ENCODE results near the gene SESN1. TPM values are rescaled to one million over a fixed set of nuclear protein-coding genes. Genes with fewer than 3 reads are reported as not detected.
"Not testable (repeated sequence)": the region's sequence is repeated elsewhere in the genome, so short reads cannot be mapped to it uniquely, and the experiment has no call there.

The SESN1 gene
- total RNA-seq, 1 donor from 2014 or later = 23.6 TPM

- Mint-ChIP-seq H3K9me3 (ENCODE audit: unreplicated experiment) (no peaks in the 10 kb centered on the region), H3K36me3 (ENCODE audit: low read depth, unreplicated experiment) (peaks cover 20% of the 10 kb centered on the region), H3K27ac (ENCODE audit: unreplicated experiment) (no peak overlapping the region), H3K4me1 (ENCODE audit: unreplicated experiment) (no peaks in the 10 kb centered on the region), H3K4me3 (ENCODE audit: unreplicated experiment) (no peak overlapping the region), H3K27me3 (ENCODE audit: unreplicated experiment) (peaks cover 2% of the 10 kb centered on the region)
- TF ChIP-seq CTCF (IDR thresholded peaks at IDR 0.05; ENCODE audit: unreplicated experiment) = no peak
- DNase-seq (ENCODE audit: low spot score) = no peak
Observed at GRCh38 chr6:108988296-108988695, 106.3 kb downstream of the SESN1 start.

- no peak overlapping the region for H3K4me3 Mint-ChIP-seq (ENCODE audit: unreplicated experiment)
- H3K9me3 Mint-ChIP-seq (ENCODE audit: unreplicated experiment) = no peaks in the 10 kb centered on the region
- TF ChIP-seq CTCF (IDR thresholded peaks at IDR 0.05; ENCODE audit: unreplicated experiment) = no peak
- no peaks in the 10 kb centered on the region for H3K4me1 Mint-ChIP-seq (ENCODE audit: unreplicated experiment)
- peaks cover 2% of the 10 kb centered on the region for H3K27me3 Mint-ChIP-seq (ENCODE audit: unreplicated experiment)
- no peak overlapping the region for H3K27ac Mint-ChIP-seq (ENCODE audit: unreplicated experiment)
- no peak for DNase-seq (ENCODE audit: low spot score)
- H3K36me3 Mint-ChIP-seq (ENCODE audit: low read depth, unreplicated experiment) = peaks cover 20% of the 10 kb centered on the region
Observed at GRCh38 chr6:108987156-108987555, 107.5 kb downstream of the SESN1 start.

- peaks cover 2% of the 10 kb centered on the region for H3K27me3 Mint-ChIP-seq (ENCODE audit: unreplicated experiment)
- no peak overlapping the region for H3K27ac Mint-ChIP-seq (ENCODE audit: unreplicated experiment)
- no peak for TF ChIP-seq CTCF (IDR thresholded peaks at IDR 0.05; ENCODE audit: unreplicated experiment)
- no peak for DNase-seq (ENCODE audit: low spot score)
- H3K4me1 Mint-ChIP-seq (ENCODE audit: unreplicated experiment) = no peaks in the 10 kb centered on the region
- H3K9me3 Mint-ChIP-seq (ENCODE audit: unreplicated experiment) = no peaks in the 10 kb centered on the region
- peaks cover 13% of the 10 kb centered on the region for H3K36me3 Mint-ChIP-seq (ENCODE audit: low read depth, unreplicated experiment)
- no peak overlapping the region for H3K4me3 Mint-ChIP-seq (ENCODE audit: unreplicated experiment)
Observed at GRCh38 chr6:108985301-108985700, 109.3 kb downstream of the SESN1 start.

GRCh38 chr6:108983151-108983550, 111.5 kb downstream of the SESN1 start:
- H3K27me3 Mint-ChIP-seq (ENCODE audit: unreplicated experiment) = no peaks in the 10 kb centered on the region
- TF ChIP-seq CTCF (IDR thresholded peaks at IDR 0.05; ENCODE audit: unreplicated experiment) = no peak
- no peak for DNase-seq (ENCODE audit: low spot score)
- H3K27ac Mint-ChIP-seq (ENCODE audit: unreplicated experiment) = no peak overlapping the region
- no peaks in the 10 kb centered on the region for H3K4me1 Mint-ChIP-seq (ENCODE audit: unreplicated experiment)
- H3K36me3 Mint-ChIP-seq (ENCODE audit: low read depth, unreplicated experiment) = peaks cover 17% of the 10 kb centered on the region
- H3K9me3 Mint-ChIP-seq (ENCODE audit: unreplicated experiment) = no peaks in the 10 kb centered on the region
- no peak overlapping the region for H3K4me3 Mint-ChIP-seq (ENCODE audit: unreplicated experiment)

GRCh38 chr6:108982154-108983113, 112.2 kb downstream of the SESN1 start:
- Mint-ChIP-seq H3K27ac (ENCODE audit: unreplicated experiment) (no peak overlapping the region), H3K36me3 (ENCODE audit: low read depth, unreplicated experiment) (peaks cover 18% of the 10 kb centered on the region), H3K4me3 (ENCODE audit: unreplicated experiment) (no peak overlapping the region), H3K4me1 (ENCODE audit: unreplicated experiment) (no peaks in the 10 kb centered on the region), H3K9me3 (ENCODE audit: unreplicated experiment) (no peaks in the 10 kb centered on the region), H3K27me3 (ENCODE audit: unreplicated experiment) (no peaks in the 10 kb centered on the region)
- TF ChIP-seq CTCF (IDR thresholded peaks at IDR 0.05; ENCODE audit: unreplicated experiment) = no peak
- DNase-seq (ENCODE audit: low spot score) = no peak

- not testable (repeated sequence) for H3K9me3 Mint-ChIP-seq (ENCODE audit: unreplicated experiment); H3K27me3 Mint-ChIP-seq (ENCODE audit: unreplicated experiment); H3K27ac Mint-ChIP-seq (ENCODE audit: unreplicated experiment); DNase-seq (ENCODE audit: low spot score); H3K4me3 Mint-ChIP-seq (ENCODE audit: unreplicated experiment); H3K4me1 Mint-ChIP-seq (ENCODE audit: unreplicated experiment)
- peaks cover 18% of the 10 kb centered on the region for H3K36me3 Mint-ChIP-seq (ENCODE audit: low read depth, unreplicated experiment)
Observed at GRCh38 chr6:108978638-108979037, 116.0 kb downstream of the SESN1 start.

Data from endothelial cell (in vitro differentiated cells).